Measurements from ENCODE around the gene RABEP1.

The RABEP1 gene

GRCh38 chr17:5399767-5400166 is 117.7 kb downstream of the RABEP1 start:
- peaks cover 73 to 95% (median 93%) of the 10 kb centered on the region in 3 donors for H3K36me3 ChIP-seq

GRCh38 chr17:5405400-5405799 is 123.3 kb downstream of the RABEP1 start:
- no peak overlapping the region for H3K4me3 ChIP-seq
- DNase-seq = no peak
- H3K4me1 ChIP-seq = no peaks in the 10 kb centered on the region
- intact Hi-C loops (cut with DNase I; ENCODE audit: low total_unique reads) = no loop called here
- H3K27me3 ChIP-seq = no peaks in the 10 kb centered on the region
- H3K9me3 ChIP-seq = no peaks in the 10 kb centered on the region
- TF ChIP-seq CTCF (IDR thresholded peaks at IDR 0.05) = no peak
- no peak overlapping the region for H3K27ac ChIP-seq
- peaks cover 83 to 96% (median 95%) of the 10 kb centered on the region in 3 donors for H3K36me3 ChIP-seq

More at GRCh38 chr17:5399767-5400166, 117.7 kb downstream of the RABEP1 start:
- H3K27me3 ChIP-seq = no peaks in the 10 kb centered on the region
- no peaks in the 10 kb centered on the region for H3K4me1 ChIP-seq
- no peak for TF ChIP-seq CTCF (IDR thresholded peaks at IDR 0.05)
- intact Hi-C loops (cut with DNase I; ENCODE audit: low total_unique reads) = no loop called here
- H3K9me3 ChIP-seq = no peaks in the 10 kb centered on the region
- no peak overlapping the region for H3K4me3 ChIP-seq
- DNase-seq = no peak
- H3K27ac ChIP-seq = no peak overlapping the region

GRCh38 chr17:5408186-5408585 is 126.1 kb downstream of the RABEP1 start:
- H3K4me3 ChIP-seq = no peak overlapping the region
- no peak for TF ChIP-seq CTCF (IDR thresholded peaks at IDR 0.05)
- intact Hi-C loops (cut with DNase I; ENCODE audit: low total_unique reads) = no loop called here
- H3K27me3 ChIP-seq = no peaks in the 10 kb centered on the region
- peaks cover 80 to 93% (median 93%) of the 10 kb centered on the region in 3 donors for H3K36me3 ChIP-seq
- H3K4me1 ChIP-seq = peaks cover 0 to under 1% (median 0%) of the 10 kb centered on the region in 4 donors
- DNase-seq = no peak
- no peak overlapping the region for H3K27ac ChIP-seq
- no peaks in the 10 kb centered on the region for H3K9me3 ChIP-seq

GRCh38 chr17:5410594-5411272 is 128.6 kb downstream of the RABEP1 start:
- intact Hi-C loops (cut with DNase I; ENCODE audit: low total_unique reads) = no loop called here
- no peak overlapping the region for H3K27ac ChIP-seq
- DNase-seq = no peak
- no peaks in the 10 kb centered on the region for H3K27me3 ChIP-seq
- no peaks in the 10 kb centered on the region for H3K9me3 ChIP-seq
- peaks cover 59 to 93% (median 87%) of the 10 kb centered on the region in 3 donors for H3K36me3 ChIP-seq
- H3K4me1 ChIP-seq = peaks cover 0 to 15% (median 5%) of the 10 kb centered on the region in 4 donors
- TF ChIP-seq CTCF (IDR thresholded peaks at IDR 0.05) = no peak
- no peak overlapping the region for H3K4me3 ChIP-seq

- Histone ChIP-seq H3K36me3 (peaks cover 31 to 77% (median 63%) of the 10 kb centered on the region in 3 donors), H3K4me3 (no peak overlapping the region), H3K4me1 (peaks cover 0 to 36% (median 26%) of the 10 kb centered on the region in 4 donors), H3K27me3 (no peaks in the 10 kb centered on the region), H3K27ac (peak overlapping the region; percentile 2 to 45), H3K9me3 (no peaks in the 10 kb centered on the region)
- no peak for TF ChIP-seq CTCF (IDR thresholded peaks at IDR 0.05)
- intact Hi-C loops (cut with DNase I; ENCODE audit: low total_unique reads) = no loop called here
- DNase-seq = no peak
These were observed 131.6 kb downstream of the RABEP1 start for GRCh38 chr17:5413682-5414081.
